ENCODE results near the gene GORAB. TPM values are rescaled to one million over a fixed set of nuclear protein-coding genes. Genes with fewer than 3 reads are reported as not detected.

GORAB gene
- total RNA-seq, 4 donors from 2014 or later: 6.2 to 14.0 (median 8.5) TPM

- ATAC-seq (ENCODE audit: low FRiP score) (peak; percentile 41), DNase-seq (ENCODE audit: low spot score) (no peak)
- no peak for TF ChIP-seq CTCF (IDR thresholded peaks at IDR 0.05)
Measured at GRCh38 chr1:170587253-170587593, 55.3 kb downstream of the GORAB start.

GRCh38 chr1:170590921-170591705 lies 59.1 kb downstream of the GORAB start:
- ATAC-seq (ENCODE audit: low FRiP score) (no peak), DNase-seq (ENCODE audit: low spot score) (no peak)
- no peak for TF ChIP-seq CTCF (IDR thresholded peaks at IDR 0.05)

GRCh38 chr1:170592591-170593111 lies 60.7 kb downstream of the GORAB start:
- no peak for ATAC-seq (ENCODE audit: low FRiP score)
- no peak for DNase-seq (ENCODE audit: low spot score)
- no peak for TF ChIP-seq CTCF (IDR thresholded peaks at IDR 0.05)

GRCh38 chr1:170593173-170594011 lies 61.4 kb downstream of the GORAB start:
- DNase-seq (ENCODE audit: low spot score) (no peak), ATAC-seq (ENCODE audit: low FRiP score) (no peak)
- TF ChIP-seq CTCF (IDR thresholded peaks at IDR 0.05): no peak

- DNase-seq (ENCODE audit: low spot score) (no peak), ATAC-seq (ENCODE audit: low FRiP score) (no peak)
- no peak for TF ChIP-seq CTCF (IDR thresholded peaks at IDR 0.05)
Measured at GRCh38 chr1:170594066-170594626, 62.2 kb downstream of the GORAB start.

GRCh38 chr1:170596701-170597100 lies 64.7 kb downstream of the GORAB start:
- ATAC-seq (ENCODE audit: low FRiP score): no peak
- no peak for DNase-seq (ENCODE audit: low spot score)
- TF ChIP-seq CTCF (IDR thresholded peaks at IDR 0.05): no peak
